K562 (cell line): ENCODE measurements around the gene CHN2. TPM values are rescaled to one million over a fixed set of nuclear protein-coding genes. Genes with fewer than 3 reads are reported as not detected.

ENCODE experiments used
- ATAC-seq: fragments of 200-7000 bp; cut with Tn5 transposase; 3 replicates; pipeline ENCODE4 v1.9.1; 2020; ENCODE audit warnings: moderate library complexity
- BruUV-seq: library from RNA; stranded (reverse); fragments of 400-500 nt; replicated peaks from 2 replicates; lab custom pipeline; 2021; lab: Mats Ljungman, UMichigan
- CTCF ChIA-PET: fragments of 300-600 bp; formaldehyde crosslinking; extraction: SDS; loops from one replicate; lab custom pipeline; 2021; ENCODE audit warnings: low intra/inter-chr PET ratio; lab: Yijun Ruan, JAX
- POLR2A ChIA-PET: fragments of 300-600, 350-650 bp; sonication (Branson Sonifier 250); formaldehyde crosslinking; extraction: SDS; loops from one replicate; lab custom pipeline; 2021; ENCODE audit warnings: antibody characterized with exemption, inconsistent platforms; lab: Yijun Ruan, JAX
- DNase-seq, 4 experiments: peaks; one replicate each; pipeline versions ENCODE4 v3.0.0 to v3.0.0-alpha.2; 2011 to 2018; ENCODE audit warnings: low spot score in 3 of 4, mixed read lengths in 3 of 4; ENCODE audit errors: extremely low read depth in 1 of 4
- FAIRE-seq: peaks from 2 replicates; lab custom pipeline; 2011; peaks lifted over from hg19 to GRCh38; lab: Jason Lieb, UNC
- H2AFZ ChIP-seq: 2 replicates; pipeline ENCODE4 v1.6.0; 2011; ENCODE audit warnings: low read depth, low read length, control low read depth, inconsistent platforms
- H3K27ac ChIP-seq: fragments of 200-600 bp; 3 replicates; pipeline ENCODE4 v1.8.0; 2011; ENCODE audit warnings: low read depth, mild to moderate bottlenecking, control low read depth, inconsistent platforms, low read length, moderate library complexity, mixed read lengths; ENCODE audit errors: extremely low read depth
- H3K27me3 ChIP-seq, 2 experiments: fragments of 300-600 bp in 1 of 2; 2 replicates in 1 of 2; 3 replicates in 1 of 2; pipeline versions ENCODE4 v1.6.0 to v1.8.0; 2011; ENCODE audit warnings: inconsistent platforms in 2 of 2, low read length in 2 of 2, mild to moderate bottlenecking in 1 of 2, mixed read lengths in 1 of 2, moderate library complexity in 1 of 2; ENCODE audit not compliant: control insufficient read depth in 2 of 2, insufficient read depth in 2 of 2
- H3K36me3 ChIP-seq: fragments of 300-600 bp; 3 replicates; pipeline ENCODE4 v1.8.0; 2011; ENCODE audit warnings: mild to moderate bottlenecking, low read length, inconsistent platforms; ENCODE audit not compliant: control insufficient read depth, insufficient read depth
- H3K4me1 ChIP-seq, 2 experiments: fragments of 200-600 bp in 1 of 2; replicated peaks in 1 of 2; 2 replicates in 1 of 2; 3 replicates in 1 of 2; pipeline versions ENCODE4 v1.5.1 to v1.8.0; 2011; ENCODE audit warnings: inconsistent platforms in 2 of 2, low read length in 2 of 2, mild to moderate bottlenecking in 1 of 2, mixed read lengths in 1 of 2, moderate library complexity in 1 of 2; ENCODE audit not compliant: control insufficient read depth in 2 of 2, insufficient read depth in 2 of 2
- H3K4me2 ChIP-seq: 2 replicates; pipeline ENCODE4 v1.6.1; 2011; ENCODE audit warnings: low read length, control low read depth, inconsistent platforms, mixed read lengths; ENCODE audit not compliant: insufficient read depth
- H3K4me3 ChIP-seq: fragments of 200-600 bp; sonication (generic), shearing (Covaris generic); 2 replicates; pipeline ENCODE4 v1.5.1; 2016; ENCODE audit warnings: control low read depth, inconsistent platforms
- H3K79me2 ChIP-seq: fragments of 200-600 bp; 3 replicates; pipeline ENCODE4 v1.8.0; 2011; ENCODE audit warnings: low read length, inconsistent platforms; ENCODE audit not compliant: control insufficient read depth, insufficient read depth
- H3K9ac ChIP-seq, 2 experiments: 2 replicates each; pipeline versions ENCODE4 v1.6.0 to v1.6.1; 2011; ENCODE audit warnings: low read depth in 2 of 2, low read length in 2 of 2, control low read depth in 1 of 2, inconsistent platforms in 1 of 2, mild to moderate bottlenecking in 1 of 2, mixed read lengths in 1 of 2; ENCODE audit not compliant: insufficient read depth in 1 of 2
- H3K9me1 ChIP-seq: one replicate; pipeline ENCODE4 v1.6.0; 2011; ENCODE audit warnings: inconsistent platforms, mild to moderate bottlenecking, low read length, moderate library complexity; ENCODE audit not compliant: control insufficient read depth, insufficient read depth
- H3K9me3 ChIP-seq: replicated peaks from 2 replicates; pipeline ENCODE4 v1.5.1; 2011; ENCODE audit warnings: low read depth, low read length, inconsistent platforms; ENCODE audit not compliant: control insufficient read depth, insufficient read depth
- H4K20me1 ChIP-seq: replicated peaks from 2 replicates; pipeline ENCODE4 v1.6.1; 2011; ENCODE audit warnings: low read length, inconsistent platforms, mixed read lengths; ENCODE audit not compliant: control insufficient read depth, insufficient read depth
- ADNP ChIP-seq: fragments of 200-800 bp; sonication (Bioruptor generic); IDR thresholded peaks from 2 replicates; pipeline ENCODE4 v1.6.1; 2016; ENCODE audit warnings: missing genetic modification characterization, missing compliant biosample characterization
- ARNT ChIP-seq, 2 experiments: fragments of 450-650 bp; IDR thresholded peaks; 2 replicates each; pipeline ENCODE4 v1.6.1; 2016; ENCODE audit warnings: mild to moderate bottlenecking in 1 of 2
- HEY1 ChIP-seq: fragments of 250-450 bp; sonication (Bioruptor Pico); IDR thresholded peaks from 2 replicates; pipeline ENCODE4 v1.5.0; 2020; ENCODE audit warnings: mild to moderate bottlenecking, moderate library complexity, borderline replicate concordance
- HNRNPK ChIP-seq: fragments of 200-400 bp; formaldehyde crosslinking; IDR thresholded peaks from one replicate; pipeline ENCODE4 v1.6.1; 2018; ENCODE audit warnings: mild to moderate bottlenecking, low read depth, low read length; ENCODE audit not compliant: poor library complexity, severe bottlenecking
- KLF13 ChIP-seq: fragments of 450-650 bp; IDR thresholded peaks from 2 replicates; pipeline ENCODE4 v1.6.1; 2016; ENCODE audit warnings: missing genetic modification characterization, low read depth, mild to moderate bottlenecking, missing compliant biosample characterization, moderate library complexity, borderline replicate concordance
- NR4A1 ChIP-seq, 2 experiments: fragments of 250-450 bp in 1 of 2; fragments of 450-650 bp in 1 of 2; sonication (Bioruptor Pico) in 1 of 2; IDR thresholded peaks; 2 replicates each; pipeline versions ENCODE4 v1.4.0 to v1.6.1; 2016 to 2020; ENCODE audit warnings: mild to moderate bottlenecking in 2 of 2, missing compliant biosample characterization in 1 of 2, missing genetic modification characterization in 1 of 2, moderate library complexity in 1 of 2
- PHB2 ChIP-seq: fragments of 450-650 bp; IDR thresholded peaks from 2 replicates; pipeline ENCODE4 v1.6.1; 2017; ENCODE audit warnings: low read depth
- SLC30A9 ChIP-seq: fragments of 250-450 bp; sonication (Bioruptor Pico); IDR thresholded peaks from 2 replicates; pipeline ENCODE4 v1.8.0; 2022; ENCODE audit warnings: mild to moderate bottlenecking, moderate library complexity
- TEAD4 ChIP-seq, 2 experiments: sonication (generic) in 1 of 2; formaldehyde crosslinking in 1 of 2; IDR thresholded peaks; 2 replicates each; pipeline versions ENCODE4 v1.6.1 to v1.8.0; 2012 to 2022; ENCODE audit warnings: borderline replicate concordance in 1 of 2, inconsistent platforms in 1 of 2, low read length in 1 of 2, mild to moderate bottlenecking in 1 of 2, missing genetic modification reagents in 1 of 2
- TGIF2 ChIP-seq: sonication (generic); formaldehyde crosslinking; IDR thresholded peaks from 2 replicates; pipeline ENCODE4 v1.8.1; 2022; ENCODE audit warnings: mild to moderate bottlenecking, missing genetic modification reagents, moderate library complexity
- WHSC1 ChIP-seq: IDR thresholded peaks from one replicate; pipeline ENCODE4 v1.6.1; 2012; ENCODE audit warnings: low read length, control low read depth, inconsistent platforms
- ZNF224 ChIP-seq: sonication (generic); formaldehyde crosslinking; IDR thresholded peaks from 2 replicates; pipeline ENCODE4 v1.8.0; 2022; ENCODE audit warnings: mild to moderate bottlenecking, missing genetic modification reagents
- ZNF408 ChIP-seq: fragments of 250-450 bp; sonication (Bioruptor Pico); IDR thresholded peaks from 2 replicates; pipeline ENCODE4 v1.4.0; 2020; ENCODE audit warnings: low read depth, mild to moderate bottlenecking, moderate library complexity
- ZSCAN29 ChIP-seq: fragments of 450-650 bp; IDR thresholded peaks from 2 replicates; pipeline ENCODE4 v1.6.1; 2017
- WGBS: fragments of 100-300 bp; shearing (Covaris generic); methylation state at CpG from one replicate; pipeline ENCODE4 v1.1.6; 2016; ENCODE audit warnings: low coverage, mixed read lengths; ENCODE audit not compliant: insufficient coverage; ENCODE audit errors: missing lambda C conversion rate; 5-methylcytosine and 5-hydroxymethylcytosine counted together
- in situ Hi-C: fragments of 300-500 bp; cut with MboI; formaldehyde crosslinking; loops from 4 replicates; pipeline ENCODE4 v1.15.0; 2018; ENCODE audit warnings: inconsistent platforms, mixed read lengths
- intact Hi-C: fragments of 100-400 bp; cut with micrococcal nuclease; formaldehyde crosslinking; loops from 2 replicates; pipeline ENCODE4 v1.14.2; 2022
- polyA plus RNA-seq, 8 experiments: library from polyadenylated mRNA; depleted of rRNA in 4 of 8; stranded (reverse) in 5 of 8; unstranded in 3 of 8; fragments of >200 nt; fragmentation: Nextera tagmentation in 2 of 8; fragmentation: Illumina TruSeq in 1 of 8; extraction: Ambion mirVana in 2 of 8; extraction: Trizol in 1 of 8; gene quantifications; 2 replicates each; pipeline versions ENCODE4 v1.2.1 to v1.2.3, GENCODE V29; 2011 to 2014; ENCODE audit warnings: inconsistent platforms in 1 of 8, missing spikeins in 1 of 8
- total RNA-seq, 7 experiments: library from RNA; depleted of rRNA in 6 of 7; stranded (reverse); fragments of >200 nt in 6 of 7; fragmentation: Illumina TruSeq in 2 of 7; extraction: Trizol in 2 of 7; gene quantifications; 2 replicates each; pipeline versions ENCODE4 v1.2.1 to v1.2.3, GENCODE V29; 2011 to 2021; ENCODE audit warnings: low replicate concordance in 1 of 7
- TF ChIP-seq, protein P1 (sequence below): sonication (generic); formaldehyde crosslinking; IDR thresholded peaks from 2 replicates; pipeline ENCODE4 v1.8.1; 2023; ENCODE audit warnings: mild to moderate bottlenecking, missing genetic modification reagents
- TF ChIP-seq, protein P2 (sequence below): fragments of 250-450 bp; sonication (Bioruptor Pico); IDR thresholded peaks from 2 replicates; pipeline ENCODE4 v1.9.0; 2021; ENCODE audit warnings: mild to moderate bottlenecking, inconsistent platforms
- TF ChIP-seq, protein P3 (sequence below): fragments of 150-350 bp; conservative IDR thresholded peaks from 2 replicates; pipeline ENCODE4 v1.6.1; 2014; ENCODE audit warnings: low read length

CHN2 gene
- total and polyA plus RNA-seq, 9 of the 15 experiments (the other 6 are each of a cell fraction or from before 2014, with no cell fraction given), result 0.12 to 2.1 (median 0.31) TPM; not detected in 1

DNA sequence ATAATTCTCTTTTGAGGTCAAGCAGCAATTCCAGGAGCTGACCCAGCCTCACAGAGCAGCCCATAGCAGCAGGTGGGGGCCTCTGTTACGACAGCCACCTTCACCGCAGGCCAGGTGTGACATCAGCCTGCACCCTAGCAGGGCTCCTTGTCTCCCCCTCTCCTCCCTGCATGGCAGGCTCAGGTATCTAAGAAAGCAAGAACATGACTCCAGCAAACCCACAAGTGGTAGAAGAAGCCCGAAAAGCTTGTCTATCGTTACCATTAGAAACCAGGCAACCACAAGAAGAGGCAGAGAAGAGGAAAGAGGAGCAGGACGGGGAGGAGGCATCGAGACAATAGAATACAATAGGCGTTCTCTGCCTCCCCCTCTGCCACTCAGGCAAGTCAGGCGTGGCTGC lies 265.0 kb downstream of the CHN2 start:
- Histone ChIP-seq H3K27me3 (peaks cover 7 to 17% of the 10 kb centered on the region in 2 experiments; a peak in 3 of 5 replicates), H3K4me3 (no peak overlapping the region), H3K9me1 (no peaks in the 10 kb centered on the region), H3K4me1 (no peaks in the 10 kb centered on the region), H3K27ac (no peak overlapping the region), H3K36me3 (no peaks in the 10 kb centered on the region), H3K9ac (no peak overlapping the region), H2AFZ (no peak overlapping the region), H3K9me3 (no peaks in the 10 kb centered on the region), H4K20me1 (no peaks in the 10 kb centered on the region; the same call in 1 of the 2 replicates), H3K79me2 (no peaks in the 10 kb centered on the region), H3K4me2 (no peak overlapping the region)
- intact Hi-C loops (no loop called here), in situ Hi-C loops (no loop called here)
- FAIRE-seq, result no peak
- no peak for ATAC-seq
- no TSS peak for BruUV-seq
- CTCF ChIA-PET, result no interaction called here
- no peak for DNase-seq
- POLR2A ChIA-PET, result interaction anchor here (0.5 to 0.8 kb wide), 2 partner anchors 141 to 182 kb away, joined by 3 read pairs; no protein-coding TSS in a partner anchor
- 0% methylated on average over 5 of the region's 8 CpGs for WGBS
- TF ChIP-seq, protein P1, sequence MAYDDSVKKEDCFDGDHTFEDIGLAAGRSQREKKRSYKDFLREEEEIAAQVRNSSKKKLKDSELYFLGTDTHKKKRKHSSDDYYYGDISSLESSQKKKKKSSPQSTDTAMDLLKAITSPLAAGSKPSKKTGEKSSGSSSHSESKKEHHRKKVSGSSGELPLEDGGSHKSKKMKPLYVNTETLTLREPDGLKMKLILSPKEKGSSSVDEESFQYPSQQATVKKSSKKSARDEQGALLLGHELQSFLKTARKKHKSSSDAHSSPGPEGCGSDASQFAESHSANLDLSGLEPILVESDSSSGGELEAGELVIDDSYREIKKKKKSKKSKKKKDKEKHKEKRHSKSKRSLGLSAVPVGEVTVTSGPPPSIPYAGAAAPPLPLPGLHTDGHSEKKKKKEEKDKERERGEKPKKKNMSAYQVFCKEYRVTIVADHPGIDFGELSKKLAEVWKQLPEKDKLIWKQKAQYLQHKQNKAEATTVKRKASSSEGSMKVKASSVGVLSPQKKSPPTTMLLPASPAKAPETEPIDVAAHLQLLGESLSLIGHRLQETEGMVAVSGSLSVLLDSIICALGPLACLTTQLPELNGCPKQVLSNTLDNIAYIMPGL (CRISPR knock-in tag), result no peak
- TF ChIP-seq WHSC1 (no peak), ZNF224 (CRISPR knock-in tag) (no peak), ARNT (IDR thresholded peaks at IDR 0.05) (no peak), PHB2 (no peak), ADNP (tag) (no peak), TGIF2 (no peak), ZNF408 (CRISPR knock-in tag) (no peak), KLF13 (tag) (no peak), NR4A1 (CRISPR knock-in tag; IDR thresholded peaks at IDR 0.05) (no peak), NR4A1 (tag; IDR thresholded peaks at IDR 0.05) (no peak), TEAD4 (IDR thresholded peaks at IDR 0.05; ENCODE audit: low read length) (no peak), TEAD4 (CRISPR knock-in tag; IDR thresholded peaks at IDR 0.05; ENCODE audit: borderline replicate concordance) (no peak), HNRNPK (no peak), ZSCAN29 (no peak), SLC30A9 (CRISPR knock-in tag) (no peak), HEY1 (CRISPR knock-in tag) (no peak)
- TF ChIP-seq, protein P2, sequence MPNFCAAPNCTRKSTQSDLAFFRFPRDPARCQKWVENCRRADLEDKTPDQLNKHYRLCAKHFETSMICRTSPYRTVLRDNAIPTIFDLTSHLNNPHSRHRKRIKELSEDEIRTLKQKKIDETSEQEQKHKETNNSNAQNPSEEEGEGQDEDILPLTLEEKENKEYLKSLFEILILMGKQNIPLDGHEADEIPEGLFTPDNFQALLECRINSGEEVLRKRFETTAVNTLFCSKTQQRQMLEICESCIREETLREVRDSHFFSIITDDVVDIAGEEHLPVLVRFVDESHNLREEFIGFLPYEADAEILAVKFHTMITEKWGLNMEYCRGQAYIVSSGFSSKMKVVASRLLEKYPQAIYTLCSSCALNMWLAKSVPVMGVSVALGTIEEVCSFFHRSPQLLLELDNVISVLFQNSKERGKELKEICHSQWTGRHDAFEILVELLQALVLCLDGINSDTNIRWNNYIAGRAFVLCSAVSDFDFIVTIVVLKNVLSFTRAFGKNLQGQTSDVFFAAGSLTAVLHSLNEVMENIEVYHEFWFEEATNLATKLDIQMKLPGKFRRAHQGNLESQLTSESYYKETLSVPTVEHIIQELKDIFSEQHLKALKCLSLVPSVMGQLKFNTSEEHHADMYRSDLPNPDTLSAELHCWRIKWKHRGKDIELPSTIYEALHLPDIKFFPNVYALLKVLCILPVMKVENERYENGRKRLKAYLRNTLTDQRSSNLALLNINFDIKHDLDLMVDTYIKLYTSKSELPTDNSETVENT (CRISPR knock-in tag), result no peak
- TF ChIP-seq, protein P3, sequence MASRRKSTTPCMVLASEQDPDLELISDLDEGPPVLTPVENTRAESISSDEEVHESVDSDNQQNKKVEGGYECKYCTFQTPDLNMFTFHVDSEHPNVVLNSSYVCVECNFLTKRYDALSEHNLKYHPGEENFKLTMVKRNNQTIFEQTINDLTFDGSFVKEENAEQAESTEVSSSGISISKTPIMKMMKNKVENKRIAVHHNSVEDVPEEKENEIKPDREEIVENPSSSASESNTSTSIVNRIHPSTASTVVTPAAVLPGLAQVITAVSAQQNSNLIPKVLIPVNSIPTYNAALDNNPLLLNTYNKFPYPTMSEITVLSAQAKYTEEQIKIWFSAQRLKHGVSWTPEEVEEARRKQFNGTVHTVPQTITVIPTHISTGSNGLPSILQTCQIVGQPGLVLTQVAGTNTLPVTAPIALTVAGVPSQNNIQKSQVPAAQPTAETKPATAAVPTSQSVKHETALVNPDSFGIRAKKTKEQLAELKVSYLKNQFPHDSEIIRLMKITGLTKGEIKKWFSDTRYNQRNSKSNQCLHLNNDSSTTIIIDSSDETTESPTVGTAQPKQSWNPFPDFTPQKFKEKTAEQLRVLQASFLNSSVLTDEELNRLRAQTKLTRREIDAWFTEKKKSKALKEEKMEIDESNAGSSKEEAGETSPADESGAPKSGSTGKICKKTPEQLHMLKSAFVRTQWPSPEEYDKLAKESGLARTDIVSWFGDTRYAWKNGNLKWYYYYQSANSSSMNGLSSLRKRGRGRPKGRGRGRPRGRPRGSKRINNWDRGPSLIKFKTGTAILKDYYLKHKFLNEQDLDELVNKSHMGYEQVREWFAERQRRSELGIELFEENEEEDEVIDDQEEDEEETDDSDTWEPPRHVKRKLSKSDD, result no peak
